Pons (tissue), 1 donor: ENCODE data around the gene KLK13.

Source experiments
- DNase-seq: peaks from one replicate; pipeline ENCODE4 v3.0.0-alpha.2; 2016; ENCODE audit warnings: low spot score

The KLK13 gene

DNA sequence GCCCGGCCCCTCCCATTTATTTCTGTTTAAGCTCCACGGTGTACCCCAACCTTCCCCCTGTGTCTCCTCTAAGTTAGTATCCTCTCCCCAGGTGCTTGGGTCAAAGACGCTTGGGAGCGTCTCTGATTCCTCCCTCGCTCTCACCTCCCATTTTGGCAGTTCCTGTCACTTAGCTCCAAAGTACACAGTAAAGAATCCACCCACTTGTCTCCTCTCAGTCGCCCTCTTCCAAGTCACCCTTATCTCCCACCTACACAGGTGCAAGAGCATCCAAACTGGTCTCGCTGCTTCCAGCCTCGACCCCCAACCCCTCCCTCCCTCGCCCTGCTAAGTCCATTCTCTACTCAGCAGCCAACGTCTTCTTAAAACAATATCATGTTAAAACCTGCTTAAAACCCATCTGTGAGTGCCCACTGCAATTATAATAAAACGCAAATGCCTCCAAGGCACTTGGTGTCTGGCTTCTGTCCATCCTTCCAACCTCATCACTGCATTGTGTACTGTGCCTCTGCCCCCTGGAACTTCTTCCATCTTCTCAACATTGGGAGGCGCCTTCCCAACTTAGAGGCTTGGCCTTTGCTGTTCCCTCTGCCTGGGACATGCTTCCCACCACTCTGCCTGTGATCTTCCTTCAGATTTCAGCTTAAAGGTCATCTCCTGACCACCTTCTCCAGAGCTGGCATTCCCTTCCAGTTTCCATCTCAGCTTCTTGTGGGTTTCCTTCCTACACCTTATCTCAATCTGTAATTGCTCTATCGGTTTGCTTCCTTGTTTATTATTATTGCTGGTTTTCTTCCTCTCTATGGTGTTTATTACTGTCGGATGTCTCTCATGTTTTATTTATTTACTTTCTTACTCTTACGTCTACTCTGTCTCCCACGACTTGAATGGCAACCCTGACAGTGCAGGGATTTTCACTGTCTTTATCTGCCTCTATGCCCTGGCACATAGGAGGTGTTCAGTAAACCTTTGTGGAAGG, 27.3 kb upstream of the KLK13 start:
- DNase-seq: no peak

DNA sequence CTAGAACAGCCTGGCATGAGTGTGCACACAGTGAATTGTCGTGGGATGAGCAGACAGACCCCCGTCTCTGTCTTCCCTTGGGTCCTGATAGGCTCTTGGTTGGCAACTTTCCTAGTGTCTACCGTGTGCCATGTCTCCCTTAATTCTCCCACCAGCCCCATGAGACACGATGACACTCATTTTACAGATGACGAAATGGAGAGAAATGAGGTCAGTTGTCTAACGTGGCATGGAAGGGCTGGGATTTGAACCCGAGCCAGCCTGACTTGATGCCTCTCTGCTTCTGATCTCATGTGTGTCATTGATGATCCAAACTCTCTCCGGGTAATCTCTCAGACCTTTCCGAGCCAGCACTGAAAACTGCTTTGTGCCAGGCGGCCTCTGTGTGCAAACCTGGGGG, 26.2 kb upstream of the KLK13 start:
- no peak for DNase-seq

DNA sequence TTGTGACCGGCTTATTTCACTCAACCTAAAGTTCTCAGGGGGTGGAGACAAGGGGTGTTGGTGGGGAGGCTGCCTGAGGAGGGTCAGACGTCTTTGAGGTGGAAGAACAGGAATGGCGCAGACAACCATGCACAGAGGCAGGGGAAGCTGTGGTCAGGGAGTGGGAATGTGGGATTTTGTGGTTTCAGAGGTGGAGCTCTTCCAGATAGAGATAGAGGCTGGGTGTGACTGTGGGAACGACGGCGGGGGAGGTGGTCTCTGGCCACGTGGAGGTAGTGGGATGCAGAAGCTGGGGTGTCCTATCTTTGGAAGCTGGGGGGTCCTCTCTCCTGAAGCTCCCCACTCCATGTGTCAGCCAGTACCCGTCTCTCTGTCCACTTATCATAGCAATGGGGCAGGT, 25.6 kb upstream of the KLK13 start:
- no peak for DNase-seq

DNA sequence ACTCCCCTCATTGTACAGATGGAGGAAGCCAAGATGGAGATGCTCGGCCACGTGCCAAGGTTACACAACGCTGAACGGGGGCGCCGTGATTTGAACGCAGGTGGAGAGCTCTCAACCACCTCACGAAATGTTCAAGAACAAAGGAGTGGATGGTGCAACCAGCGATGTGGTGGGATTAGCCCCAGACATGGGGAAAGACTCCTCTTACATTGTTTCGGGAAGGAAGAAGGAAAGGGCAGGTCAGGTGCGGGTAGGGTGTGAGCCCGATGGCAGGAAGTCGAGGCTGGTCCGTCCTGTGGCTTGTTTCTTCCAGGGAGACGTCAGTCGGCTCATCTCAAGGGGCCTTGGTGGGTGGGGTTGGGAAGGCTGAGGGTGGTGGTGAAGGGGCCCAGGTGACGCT, 24.9 kb upstream of the KLK13 start:
- DNase-seq: no peak

DNA sequence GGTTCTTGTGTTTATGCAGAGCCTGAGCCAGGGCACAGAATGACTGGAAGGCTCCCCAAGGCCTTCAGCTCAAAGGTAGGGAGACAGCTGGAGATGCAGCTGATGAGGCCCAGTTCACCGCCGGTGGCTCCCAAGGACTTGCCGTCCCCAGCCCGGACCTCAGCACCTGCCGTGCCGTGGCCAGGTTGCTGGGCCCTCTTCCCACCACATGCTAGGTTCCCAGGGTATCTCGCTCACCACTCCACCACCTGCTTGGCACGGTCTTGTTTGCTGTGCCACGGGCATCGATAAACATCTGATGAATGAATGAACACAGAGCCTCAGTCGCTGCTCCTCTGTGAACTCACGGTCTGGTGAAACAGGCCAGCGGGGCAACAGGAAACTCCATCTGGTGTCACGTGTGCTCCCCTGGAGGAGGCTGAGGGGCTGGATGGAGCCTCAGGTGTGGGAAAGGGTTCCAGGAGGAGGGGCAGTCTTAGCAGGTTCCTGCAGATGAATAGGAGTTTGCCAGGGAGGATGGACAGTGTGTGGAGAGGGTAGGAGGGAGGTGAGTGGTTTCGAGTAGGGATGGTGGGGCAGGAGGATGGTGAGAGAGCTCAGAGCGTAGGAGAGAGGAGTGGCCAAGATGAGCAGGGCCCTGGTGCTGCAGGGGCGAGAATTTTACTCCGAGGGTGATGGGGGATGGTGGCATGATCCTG, 21.4 kb upstream of the KLK13 start:
- DNase-seq: no peak

DNA sequence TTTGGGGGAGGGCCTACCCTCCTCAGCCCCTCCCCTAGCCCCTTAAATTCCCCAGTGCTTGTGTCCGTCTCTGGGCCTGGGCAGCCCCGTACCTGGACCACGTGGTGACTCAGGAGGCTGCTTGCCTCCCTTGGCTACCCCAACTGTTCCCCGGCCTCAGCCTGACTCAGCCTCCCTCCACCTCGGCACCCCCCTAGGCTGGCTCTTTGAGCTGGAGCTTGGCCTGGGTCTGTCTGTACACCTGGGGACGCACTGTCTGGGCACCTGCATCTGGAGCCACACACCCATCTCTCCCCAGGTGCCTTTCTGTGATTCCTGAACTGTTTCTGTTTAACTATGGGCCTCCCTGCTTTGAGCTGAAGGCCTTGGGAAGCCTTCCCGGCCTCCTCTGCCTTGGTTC, 19.6 kb upstream of the KLK13 start:
- DNase-seq: no peak

DNA sequence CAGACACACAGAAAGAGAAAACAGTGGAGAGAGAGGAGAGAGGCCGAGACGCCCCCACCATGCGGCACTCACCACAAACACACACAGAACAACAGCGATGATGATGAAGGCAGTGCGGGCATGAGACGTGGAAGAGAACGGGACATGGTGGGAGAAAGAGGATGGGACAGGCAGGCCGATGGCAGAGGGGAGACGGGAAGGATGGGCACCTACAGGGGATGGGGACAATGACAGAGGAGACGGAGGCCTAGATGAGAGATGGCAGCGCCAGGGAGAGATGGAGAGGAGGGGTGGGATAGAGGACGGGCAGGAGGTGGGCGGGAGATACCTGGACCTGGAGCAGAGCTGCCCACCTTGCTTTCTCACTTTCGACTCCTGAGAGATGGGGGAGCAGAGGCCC, 18.9 kb upstream of the KLK13 start:
- DNase-seq: no peak

DNA sequence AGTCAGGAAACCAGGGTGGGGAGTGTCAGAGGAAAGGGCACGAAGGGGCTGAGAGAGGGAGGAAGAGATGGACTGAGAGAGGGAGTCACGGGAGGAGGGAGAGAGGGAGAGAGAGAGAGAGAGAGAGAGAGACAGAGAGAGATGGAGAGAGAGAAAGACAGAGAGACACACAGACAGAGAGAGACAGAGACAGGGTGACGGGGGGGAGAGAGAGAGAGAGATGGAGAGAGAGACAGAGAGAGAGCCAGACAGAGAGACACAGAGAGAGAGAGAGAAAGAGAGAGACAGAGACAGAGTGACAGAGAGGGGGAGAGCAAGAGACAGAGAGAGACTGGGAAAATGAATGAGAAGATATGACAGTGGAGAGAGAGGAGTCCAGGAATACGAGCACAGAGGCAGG, 18.3 kb upstream of the KLK13 start:
- no peak for DNase-seq

DNA sequence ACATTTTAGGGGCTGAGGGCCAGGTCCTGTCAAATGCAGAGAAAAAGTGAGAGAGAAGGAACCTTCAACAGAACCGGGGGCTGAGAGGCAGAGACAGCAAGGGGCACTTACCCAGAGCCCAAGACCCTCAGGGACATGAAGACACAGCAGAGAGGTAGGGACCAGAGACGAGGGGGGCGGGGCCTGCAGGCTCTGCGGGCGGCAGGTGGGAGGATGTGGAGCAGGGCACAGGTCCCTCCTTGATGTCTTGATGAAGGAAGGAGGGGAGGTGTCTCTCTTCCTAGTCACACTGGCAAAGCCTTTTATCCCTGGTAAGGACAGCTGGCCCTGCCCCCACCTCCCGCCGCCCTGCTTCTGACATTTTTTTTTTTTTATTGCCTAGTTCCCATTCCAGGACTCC, 17.7 kb upstream of the KLK13 start, which contains the start of gene KLK14:
KLK14 (minus strand) TSS at position 277 of the 400 bp plus-strand sequence; CDS start at position 4, 273 bp downstream.
- DNase-seq: no peak

DNA sequence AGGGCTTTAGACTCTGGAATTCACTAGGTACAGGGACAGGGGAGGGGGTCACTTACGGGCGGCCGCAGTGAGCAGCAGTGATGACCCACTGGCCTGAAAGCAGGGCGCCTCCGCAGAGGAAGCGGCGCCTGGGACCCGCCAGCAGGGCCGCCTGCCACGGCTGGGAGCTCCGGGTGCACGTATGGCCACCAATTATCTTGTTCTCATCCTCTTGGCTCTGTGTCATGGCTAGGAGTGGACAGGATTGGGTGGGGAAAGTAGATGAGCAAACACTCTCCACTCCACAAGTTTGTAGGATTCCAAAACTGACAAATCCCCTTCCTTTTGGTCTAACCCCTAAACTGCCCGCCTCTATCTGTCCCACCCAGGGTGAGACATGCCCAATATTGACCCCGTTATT, 16.6 kb upstream of the KLK13 start:
- DNase-seq: no peak

DNA sequence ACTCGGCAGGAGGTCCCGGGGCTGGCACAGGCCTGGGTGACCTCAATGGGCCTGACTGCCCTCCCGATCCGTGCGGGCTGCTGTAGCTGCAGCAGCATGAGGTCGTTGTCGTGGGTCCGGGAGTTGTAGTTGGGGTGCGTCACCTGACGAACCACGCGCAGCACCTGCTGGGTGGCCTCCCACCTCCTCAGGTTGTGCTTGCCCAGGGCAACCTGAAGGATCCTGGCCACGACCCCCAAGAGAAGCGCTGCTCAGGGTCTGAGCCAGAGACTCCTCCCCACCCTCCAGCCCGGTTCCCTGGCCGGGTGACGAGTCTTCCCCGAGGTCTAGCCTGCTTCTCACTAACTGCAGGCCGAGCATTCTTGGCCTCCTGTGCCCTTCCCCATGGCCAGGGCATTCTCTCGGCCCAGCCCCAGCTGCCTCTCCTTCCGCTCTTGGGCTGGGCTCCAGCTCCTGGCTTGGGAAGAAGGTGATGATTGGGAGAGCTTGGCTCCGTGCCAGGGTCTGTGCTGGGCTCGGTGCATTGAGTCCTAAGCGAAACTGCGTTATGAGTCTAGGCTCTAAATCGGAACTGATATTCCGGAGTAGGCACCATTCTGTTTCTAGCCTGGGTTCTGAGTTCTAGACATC, 14.7 kb upstream of the KLK13 start:
- no peak for DNase-seq

DNA sequence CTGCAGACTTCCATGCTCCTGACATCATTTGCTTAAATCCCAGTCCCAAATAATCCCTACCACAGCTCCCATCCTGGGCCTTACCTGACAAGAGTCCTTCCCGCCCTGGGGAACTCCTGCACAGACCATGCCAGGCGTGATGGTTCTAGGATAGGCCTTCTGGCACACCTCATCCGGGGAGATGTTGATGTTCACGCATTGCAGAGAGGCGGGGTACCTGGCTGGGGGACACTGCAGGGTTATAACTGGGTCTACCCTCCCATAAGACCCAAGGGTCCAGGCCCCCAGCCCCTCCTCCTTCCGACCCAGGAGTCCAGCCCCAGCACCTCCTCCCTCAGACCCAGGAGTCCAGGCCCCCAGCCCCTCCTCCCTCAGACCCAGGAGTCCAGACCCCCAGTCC, 13.8 kb upstream of the KLK13 start:
- DNase-seq: no peak

DNA sequence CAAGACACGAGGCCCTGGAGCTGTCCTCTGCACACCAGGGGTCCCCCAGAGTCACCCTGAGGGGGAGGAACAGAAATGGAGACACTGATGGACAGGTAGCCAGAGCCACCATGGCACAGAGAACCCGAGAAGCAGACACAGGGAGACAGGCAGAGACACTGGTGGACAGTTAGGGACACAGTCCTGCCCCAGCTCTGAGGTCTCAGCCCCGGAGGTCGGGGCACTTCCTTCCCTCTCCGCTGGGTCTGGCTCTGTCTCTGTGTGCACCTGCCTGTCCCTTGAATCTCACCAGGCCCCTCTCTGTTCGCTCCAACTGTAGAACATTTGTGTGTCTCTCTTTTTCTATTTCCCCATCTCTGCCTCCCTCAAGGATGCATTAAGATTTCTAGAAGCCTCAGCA, 13.2 kb upstream of the KLK13 start:
- DNase-seq: no peak

DNA sequence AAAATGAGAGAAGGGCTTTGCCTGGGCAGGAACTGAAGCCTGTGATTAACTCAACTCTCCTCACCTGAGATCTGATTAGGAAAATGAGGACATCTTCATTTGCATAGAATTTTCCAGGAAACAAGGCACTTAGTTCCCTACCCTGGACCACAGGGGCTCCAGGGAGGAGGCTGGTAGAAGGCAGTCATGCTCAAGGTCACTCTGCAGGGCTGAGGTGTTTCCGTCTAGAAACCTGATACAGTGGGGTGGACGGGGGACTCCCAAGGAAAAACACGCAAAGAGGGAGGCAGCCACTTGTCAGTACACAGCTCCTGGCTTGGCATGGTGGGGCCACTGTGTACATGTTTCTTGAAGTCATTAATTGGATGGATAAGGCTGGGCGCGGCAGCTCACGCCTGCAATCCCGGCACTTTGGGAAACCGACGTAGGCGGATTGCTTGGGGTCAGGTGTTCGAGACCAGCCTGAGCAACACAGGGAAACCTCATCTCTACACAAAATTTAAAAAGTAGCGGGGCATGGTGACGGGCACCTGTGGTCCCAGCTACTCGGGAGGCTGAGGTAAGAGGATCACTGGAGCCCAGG, 11.8 kb upstream of the KLK13 start:
- no peak for DNase-seq

DNA sequence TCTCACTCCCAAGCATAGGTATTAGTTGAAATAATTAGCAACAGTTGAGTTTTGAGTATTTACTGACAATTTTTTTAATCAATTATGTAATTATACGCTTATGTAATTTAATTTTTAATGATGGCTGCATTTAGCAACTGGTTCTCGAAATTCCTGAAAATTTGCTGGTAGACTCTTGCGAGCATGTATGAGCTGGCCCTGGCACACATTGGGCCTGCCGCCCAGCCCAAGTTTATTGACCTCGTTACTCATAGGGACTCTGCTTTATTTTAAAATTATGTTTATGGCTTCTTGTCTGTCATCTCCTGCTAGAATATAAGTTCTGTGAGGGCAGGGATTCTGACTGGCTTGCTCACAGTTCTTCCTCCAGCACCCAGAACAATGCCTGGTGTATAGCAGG, 11.1 kb upstream of the KLK13 start:
- DNase-seq: no peak

DNA sequence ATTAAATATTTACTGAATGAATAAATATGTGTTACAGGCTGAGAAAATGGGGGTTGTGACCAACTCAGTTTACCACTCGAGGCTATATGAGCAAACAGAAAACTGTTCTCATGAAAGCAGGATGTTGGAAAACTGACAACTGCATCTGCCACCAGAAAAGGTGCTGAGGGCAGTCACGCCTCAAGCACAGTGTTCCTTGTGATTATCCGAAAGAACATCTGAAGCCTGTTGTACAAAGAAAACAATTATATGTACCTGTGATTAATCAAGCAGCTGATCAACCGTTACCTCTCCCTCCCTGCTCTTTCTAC, 6.2 kb upstream of the KLK13 start:
- DNase-seq: no peak

DNA sequence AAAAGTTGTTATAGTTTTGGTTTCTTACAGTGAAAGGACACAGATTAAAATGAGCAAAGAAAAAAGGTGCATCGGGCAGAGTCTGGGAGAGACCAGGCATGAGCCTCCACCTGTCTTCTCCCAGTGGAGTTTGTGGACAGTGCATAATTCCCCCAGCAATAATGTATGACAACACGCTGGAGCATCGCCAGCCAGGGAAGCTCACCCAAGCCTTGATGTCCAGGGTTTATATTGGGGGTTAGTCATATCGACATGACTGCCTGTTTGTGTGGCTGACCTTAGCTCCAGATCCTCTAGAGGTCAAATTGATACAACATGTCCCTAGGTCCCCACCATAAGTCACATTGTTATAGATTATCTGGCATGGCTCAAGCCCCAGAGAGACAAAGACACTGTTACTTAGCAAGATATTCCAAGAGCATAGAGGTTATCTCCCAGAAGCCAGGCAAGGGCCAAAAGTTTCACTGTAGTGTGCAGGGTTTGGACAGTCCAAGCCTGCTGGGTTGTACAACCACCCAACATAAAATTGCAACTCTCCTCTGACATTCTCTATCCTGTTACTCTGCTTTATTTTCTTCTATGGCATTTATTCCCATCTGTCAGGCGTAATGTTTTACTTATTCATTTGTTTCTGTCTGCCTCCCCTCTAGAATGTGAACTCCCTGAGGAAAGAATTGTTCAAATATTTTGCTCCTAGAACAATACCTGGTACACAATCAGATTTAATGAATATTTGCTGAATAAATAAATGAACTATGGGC, 5.6 kb upstream of the KLK13 start:
- no peak for DNase-seq

DNA sequence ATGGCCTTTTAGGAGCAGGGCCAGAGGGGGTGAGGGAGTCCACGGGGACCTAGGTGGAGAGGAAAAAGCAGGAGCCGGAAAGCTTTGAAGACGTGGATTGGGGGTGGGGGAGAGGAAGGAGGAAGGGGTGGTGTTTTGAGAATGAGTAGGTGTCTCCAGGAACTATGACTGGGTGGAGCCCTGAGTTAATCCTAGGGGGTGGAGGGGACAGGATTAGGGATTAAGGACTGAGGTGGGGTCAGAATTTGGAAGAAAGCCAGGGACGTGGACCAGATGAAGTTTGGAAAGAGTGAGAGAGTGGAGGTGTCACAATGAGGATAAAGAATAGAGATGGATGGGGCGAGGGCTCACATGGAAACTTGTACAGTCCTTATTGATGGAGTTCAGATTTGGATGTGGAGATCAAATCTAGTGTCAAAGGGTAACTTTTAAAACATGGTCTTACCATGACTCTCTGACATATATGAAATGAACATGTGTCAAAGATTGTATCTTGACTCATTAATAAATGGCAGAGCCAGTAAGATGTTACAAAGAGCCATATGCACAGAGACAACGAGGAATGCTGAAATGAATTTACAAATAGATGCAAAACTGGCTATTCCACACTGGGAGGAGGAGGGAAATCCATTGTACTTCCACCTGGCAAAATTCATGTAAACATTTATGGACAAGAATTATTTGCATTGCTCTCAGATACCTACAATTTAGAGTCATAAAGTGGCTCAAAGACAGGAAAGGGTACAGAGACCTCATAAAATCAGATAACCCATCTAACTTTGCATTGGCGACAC, 1.7 kb upstream of the KLK13 start:
- DNase-seq: no peak

DNA sequence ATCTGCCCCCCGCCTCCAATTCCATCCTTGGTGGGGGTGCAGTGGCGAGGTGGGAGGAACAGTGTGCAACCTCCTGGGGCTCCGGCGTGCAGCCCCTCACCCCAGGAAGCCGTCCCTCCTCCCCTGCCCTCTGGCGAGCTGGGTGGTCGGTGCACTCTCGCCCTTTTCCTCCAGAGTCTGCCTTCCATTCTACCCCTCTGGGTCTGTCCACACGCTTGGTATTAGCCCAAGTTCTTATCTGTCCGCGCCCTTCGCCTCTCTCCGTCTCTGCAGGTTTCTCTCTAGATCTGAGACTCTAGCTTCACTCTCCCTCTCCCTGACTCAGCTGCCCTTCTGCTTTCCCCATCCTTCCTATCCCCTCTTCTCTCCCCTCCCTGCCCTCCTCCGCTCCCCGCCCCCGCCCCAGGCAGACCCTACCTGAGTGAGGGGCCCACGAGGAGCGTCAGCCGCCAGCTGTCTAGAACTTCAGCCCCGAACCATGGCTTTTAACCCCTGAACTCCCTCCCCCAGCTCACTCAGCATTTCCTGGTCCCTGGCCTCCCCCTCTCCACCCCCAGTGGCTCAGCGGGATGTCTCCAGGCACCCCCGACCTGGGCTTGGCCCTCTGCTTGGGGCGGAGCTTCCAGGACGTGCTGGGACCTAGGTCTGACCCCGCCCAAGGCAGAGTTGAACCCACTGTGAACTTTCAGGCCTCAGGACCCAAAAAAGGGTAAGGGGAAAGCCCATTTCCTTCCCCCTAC, 499 bp upstream of the KLK13 start:
- no peak for DNase-seq

DNA sequence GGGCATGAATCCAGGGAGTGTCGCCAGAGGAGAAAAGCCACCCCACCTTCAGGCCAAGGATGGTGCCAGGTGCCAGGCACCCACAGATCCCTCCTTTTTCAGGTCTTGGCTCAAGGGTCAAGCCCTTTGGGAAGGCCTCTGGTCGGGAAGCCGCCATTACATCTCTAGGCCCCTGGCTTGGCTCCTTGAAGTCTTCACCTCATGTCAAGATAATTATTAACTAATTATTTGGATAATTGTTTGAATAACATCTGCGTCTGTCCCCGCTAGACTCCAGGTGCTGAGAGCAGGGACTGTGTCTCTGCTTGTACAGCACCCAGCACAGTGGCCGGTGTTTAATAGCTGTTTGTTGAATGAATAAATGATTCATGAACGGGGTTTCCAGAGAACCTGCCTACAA, 1.2 kb downstream of the KLK13 start:
- no peak for DNase-seq
